HFFc6 (cell line): ENCODE results near the gene PHLDB3. TPM values are rescaled to one million over a fixed set of nuclear protein-coding genes. Genes with fewer than 3 reads are reported as not detected.

Source experiments
- DNase-seq: peaks from one replicate; pipeline ENCODE4 v3.0.0-alpha.2; 2018
- H3K27ac Mint-ChIP-seq: 2 replicates; pipeline ENCODE4 v1.8.0; 2020; ENCODE audit warnings: mild to moderate bottlenecking, mixed read lengths
- H3K27me3 Mint-ChIP-seq: 2 replicates; pipeline ENCODE4 v1.8.0; 2021; ENCODE audit warnings: mild to moderate bottlenecking, moderate library complexity, mixed read lengths; ENCODE audit not compliant: insufficient read depth
- H3K36me3 Mint-ChIP-seq: 2 replicates; pipeline ENCODE4 v1.8.0; 2021; ENCODE audit warnings: low read depth, mixed read lengths
- H3K4me1 Mint-ChIP-seq: 2 replicates; pipeline ENCODE4 v1.8.0; 2020; ENCODE audit warnings: low read depth, mixed read lengths
- H3K4me3 Mint-ChIP-seq: 2 replicates; pipeline ENCODE4 v1.8.0; 2020; ENCODE audit warnings: mild to moderate bottlenecking, moderate library complexity, mixed read lengths
- H3K9me3 Mint-ChIP-seq: 2 replicates; pipeline ENCODE4 v1.8.0; 2020; ENCODE audit warnings: mild to moderate bottlenecking, mixed read lengths
- total RNA-seq, 6 experiments: library from RNA; stranded (reverse); fragmentation: NEBNext Ultra II Directional; extraction: Animal tissue kit (Norgen Biotek cat#: 25700); gene quantifications; 2 replicates in 1 of 6; 3 replicates in 5 of 6; pipeline ENCODE4 v1.2.3, GENCODE V29; 2021
- TF ChIP-seq, protein P1 (sequence below): fragments of 200-600 bp; sonication (generic); IDR thresholded peaks from 2 replicates; pipeline ENCODE4 v1.5.0; 2021; ENCODE audit warnings: antibody characterized with exemption, mild to moderate bottlenecking

The PHLDB3 gene
- total RNA-seq, 6 experiments from 2014 or later, result 7.5 to 12.5 (median 11.7) TPM

GRCh38 chr19:43541920-43542650 is 37.5 kb upstream of the PHLDB3 start:
- Mint-ChIP-seq H3K36me3 (peaks cover 33% of the 10 kb centered on the region), H3K9me3 (no peaks in the 10 kb centered on the region), H3K4me3 (no peak overlapping the region), H3K27me3 (peaks cover 1% of the 10 kb centered on the region; the same call in 1 of the 2 replicates), H3K4me1 (no peaks in the 10 kb centered on the region), H3K27ac (no peak overlapping the region)
- no peak for DNase-seq
- TF ChIP-seq, protein P1, sequence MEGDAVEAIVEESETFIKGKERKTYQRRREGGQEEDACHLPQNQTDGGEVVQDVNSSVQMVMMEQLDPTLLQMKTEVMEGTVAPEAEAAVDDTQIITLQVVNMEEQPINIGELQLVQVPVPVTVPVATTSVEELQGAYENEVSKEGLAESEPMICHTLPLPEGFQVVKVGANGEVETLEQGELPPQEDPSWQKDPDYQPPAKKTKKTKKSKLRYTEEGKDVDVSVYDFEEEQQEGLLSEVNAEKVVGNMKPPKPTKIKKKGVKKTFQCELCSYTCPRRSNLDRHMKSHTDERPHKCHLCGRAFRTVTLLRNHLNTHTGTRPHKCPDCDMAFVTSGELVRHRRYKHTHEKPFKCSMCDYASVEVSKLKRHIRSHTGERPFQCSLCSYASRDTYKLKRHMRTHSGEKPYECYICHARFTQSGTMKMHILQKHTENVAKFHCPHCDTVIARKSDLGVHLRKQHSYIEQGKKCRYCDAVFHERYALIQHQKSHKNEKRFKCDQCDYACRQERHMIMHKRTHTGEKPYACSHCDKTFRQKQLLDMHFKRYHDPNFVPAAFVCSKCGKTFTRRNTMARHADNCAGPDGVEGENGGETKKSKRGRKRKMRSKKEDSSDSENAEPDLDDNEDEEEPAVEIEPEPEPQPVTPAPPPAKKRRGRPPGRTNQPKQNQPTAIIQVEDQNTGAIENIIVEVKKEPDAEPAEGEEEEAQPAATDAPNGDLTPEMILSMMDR, result no peak

DNA sequence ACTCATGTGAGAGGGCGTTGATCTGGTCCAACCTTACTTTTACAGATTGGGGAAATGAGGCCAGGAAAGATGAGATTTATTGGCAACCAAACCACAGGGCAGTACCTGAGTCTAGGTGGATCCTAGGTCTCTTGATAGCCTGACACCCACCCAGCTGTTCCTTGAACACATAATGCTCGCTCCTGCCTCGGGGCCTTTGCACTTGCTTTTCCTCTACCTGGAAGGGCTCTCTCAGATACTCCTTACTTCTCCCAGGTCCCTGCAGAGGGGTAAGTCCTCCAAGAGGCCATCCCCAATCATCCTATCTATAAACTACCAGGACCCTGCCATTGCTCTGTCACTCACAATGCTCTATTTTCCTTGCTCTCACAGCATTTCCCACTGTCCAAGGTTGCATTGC is 35.8 kb upstream of the PHLDB3 start:
- no peak overlapping the region for H3K4me3 Mint-ChIP-seq
- peaks cover 32% of the 10 kb centered on the region for H3K36me3 Mint-ChIP-seq
- no peak for DNase-seq
- TF ChIP-seq, protein P1, result no peak
- H3K27me3 Mint-ChIP-seq, result peaks cover 1% of the 10 kb centered on the region; the same call in 1 of the 2 replicates
- no peak overlapping the region for H3K27ac Mint-ChIP-seq
- H3K9me3 Mint-ChIP-seq, result no peaks in the 10 kb centered on the region
- H3K4me1 Mint-ChIP-seq, result peaks cover 3% of the 10 kb centered on the region; the same call in 1 of the 2 replicates

- Mint-ChIP-seq H3K27ac (no peak overlapping the region), H3K4me3 (no peak overlapping the region), H3K27me3 (peaks cover 1% of the 10 kb centered on the region; the same call in 1 of the 2 replicates), H3K9me3 (no peaks in the 10 kb centered on the region), H3K4me1 (peaks cover 10% of the 10 kb centered on the region), H3K36me3 (peaks cover 27% of the 10 kb centered on the region)
- no peak for DNase-seq
- TF ChIP-seq, protein P1, result no peak
Observed at GRCh38 chr19:43538922-43539321, 34.4 kb upstream of the PHLDB3 start.

- H3K27ac Mint-ChIP-seq, result peak overlapping the region; percentile 91; the same call in 1 of the 2 replicates
- peak overlapping the region; percentile 91; the same call in 1 of the 2 replicates for H3K4me3 Mint-ChIP-seq
- DNase-seq, result peak; percentile 19
- H3K36me3 Mint-ChIP-seq, result peaks cover 16% of the 10 kb centered on the region
- H3K9me3 Mint-ChIP-seq, result no peaks in the 10 kb centered on the region
- H3K27me3 Mint-ChIP-seq, result no peaks in the 10 kb centered on the region; the same call in 1 of the 2 replicates
- peaks cover 26% of the 10 kb centered on the region for H3K4me1 Mint-ChIP-seq
- TF ChIP-seq, protein P1, result peak; percentile 78
Observed at GRCh38 chr19:43534816-43535761, 30.5 kb upstream of the PHLDB3 start.

DNA sequence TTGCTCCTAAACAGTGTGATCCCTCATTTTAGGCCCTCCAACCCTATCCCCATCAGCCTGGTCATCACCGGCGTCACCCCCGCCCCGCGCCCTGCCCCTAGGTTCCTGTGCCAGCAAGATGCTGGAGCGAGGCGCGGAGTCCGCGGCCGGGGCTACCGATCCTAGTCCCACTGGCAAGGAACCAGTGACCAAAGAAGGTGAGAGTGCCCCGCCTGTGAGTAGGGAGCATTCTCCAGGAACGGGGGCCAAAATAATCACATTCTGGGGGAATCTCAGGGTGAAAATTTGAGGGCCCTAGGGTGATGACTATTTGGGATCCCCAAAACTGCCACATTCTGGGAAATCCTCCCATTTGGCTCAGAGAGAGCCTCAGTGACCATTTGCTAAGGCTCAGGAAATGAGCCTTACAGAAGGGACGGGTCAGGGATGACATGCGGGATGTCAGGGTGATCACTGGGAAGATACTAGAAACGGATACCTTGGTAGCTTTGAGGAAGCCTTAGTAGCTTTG is 29.8 kb upstream of the PHLDB3 start:
- H3K4me3 Mint-ChIP-seq, result peak overlapping the region; percentile 91
- no peak for DNase-seq
- no peaks in the 10 kb centered on the region for H3K9me3 Mint-ChIP-seq
- TF ChIP-seq, protein P1, result no peak
- peaks cover 11% of the 10 kb centered on the region for H3K36me3 Mint-ChIP-seq
- peaks cover 2% of the 10 kb centered on the region for H3K27me3 Mint-ChIP-seq
- peaks cover 33% of the 10 kb centered on the region for H3K4me1 Mint-ChIP-seq
- peak overlapping the region; percentile 91 for H3K27ac Mint-ChIP-seq
